Nephron progenitor cell (in vitro differentiated cells): ENCODE measurements around the gene PNPLA1.

Experiments
- DNase-seq: peaks from one replicate; pipeline ENCODE4 v3.0.0; 2021
- H3K27ac Mint-ChIP-seq: 2 replicates; pipeline ENCODE4 v1.8.0; 2021; ENCODE audit warnings: mild to moderate bottlenecking, moderate library complexity, mixed read lengths
- H3K27me3 Mint-ChIP-seq: 2 replicates; pipeline ENCODE4 v1.8.0; 2021; ENCODE audit warnings: mild to moderate bottlenecking, low read depth, mixed read lengths; ENCODE audit not compliant: poor library complexity
- H3K36me3 Mint-ChIP-seq: 2 replicates; pipeline ENCODE4 v1.8.0; 2021; ENCODE audit warnings: low read depth, mixed read lengths
- H3K4me1 Mint-ChIP-seq: 2 replicates; pipeline ENCODE4 v1.8.0; 2021; ENCODE audit warnings: mixed read lengths
- H3K4me3 Mint-ChIP-seq: 2 replicates; pipeline ENCODE4 v1.8.0; 2021; ENCODE audit warnings: mild to moderate bottlenecking, moderate library complexity, mixed read lengths
- H3K9me3 Mint-ChIP-seq: 2 replicates; pipeline ENCODE4 v1.8.0; 2021; ENCODE audit warnings: mild to moderate bottlenecking, moderate library complexity, mixed read lengths
- TF ChIP-seq, protein P1 (sequence below): fragments of 200-600 bp; sonication (generic); IDR thresholded peaks from 2 replicates; pipeline ENCODE4 v1.5.0; 2021; ENCODE audit warnings: antibody characterized with exemption

PNPLA1 gene

DNA sequence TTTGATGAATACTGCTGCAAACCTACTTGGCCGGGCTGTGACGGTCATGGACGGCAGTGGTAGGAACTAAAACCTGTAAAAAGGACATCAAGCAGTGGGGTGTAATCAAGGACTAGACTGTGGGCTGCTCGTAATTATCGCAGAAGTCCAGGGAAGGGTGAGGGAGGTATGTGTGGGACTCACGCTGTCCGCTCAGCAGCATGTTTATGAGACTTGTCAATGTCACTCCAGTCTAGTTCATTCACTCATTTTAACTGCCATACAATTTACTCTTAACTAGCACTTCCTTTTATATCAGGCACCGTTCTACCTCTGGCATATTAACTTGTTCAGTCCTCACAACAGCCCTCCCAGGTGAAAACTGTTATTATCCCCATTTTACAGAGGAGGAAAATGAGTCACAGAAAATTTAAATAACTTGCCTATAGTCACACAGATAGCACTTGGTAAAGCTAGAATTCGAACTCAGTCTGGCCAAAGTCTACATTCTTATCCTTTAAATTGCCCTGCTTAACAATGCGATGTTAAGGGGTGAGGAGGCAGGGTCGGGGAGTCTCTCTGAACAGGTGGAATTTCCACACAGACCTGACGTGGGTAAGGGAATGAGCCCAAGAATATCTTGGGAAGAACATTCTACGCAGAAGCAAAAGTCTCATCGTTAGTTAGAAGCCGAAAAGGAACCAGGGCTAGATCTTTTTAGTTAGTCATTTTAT is 4.1 kb downstream of the PNPLA1 start:
- Mint-ChIP-seq H3K27ac (no peak overlapping the region), H3K27me3 (peaks cover 38% of the 10 kb centered on the region), H3K4me1 (peaks cover 7% of the 10 kb centered on the region), H3K4me3 (no peak overlapping the region), H3K9me3 (no peaks in the 10 kb centered on the region), H3K36me3 (no peaks in the 10 kb centered on the region)
- TF ChIP-seq, protein P1, sequence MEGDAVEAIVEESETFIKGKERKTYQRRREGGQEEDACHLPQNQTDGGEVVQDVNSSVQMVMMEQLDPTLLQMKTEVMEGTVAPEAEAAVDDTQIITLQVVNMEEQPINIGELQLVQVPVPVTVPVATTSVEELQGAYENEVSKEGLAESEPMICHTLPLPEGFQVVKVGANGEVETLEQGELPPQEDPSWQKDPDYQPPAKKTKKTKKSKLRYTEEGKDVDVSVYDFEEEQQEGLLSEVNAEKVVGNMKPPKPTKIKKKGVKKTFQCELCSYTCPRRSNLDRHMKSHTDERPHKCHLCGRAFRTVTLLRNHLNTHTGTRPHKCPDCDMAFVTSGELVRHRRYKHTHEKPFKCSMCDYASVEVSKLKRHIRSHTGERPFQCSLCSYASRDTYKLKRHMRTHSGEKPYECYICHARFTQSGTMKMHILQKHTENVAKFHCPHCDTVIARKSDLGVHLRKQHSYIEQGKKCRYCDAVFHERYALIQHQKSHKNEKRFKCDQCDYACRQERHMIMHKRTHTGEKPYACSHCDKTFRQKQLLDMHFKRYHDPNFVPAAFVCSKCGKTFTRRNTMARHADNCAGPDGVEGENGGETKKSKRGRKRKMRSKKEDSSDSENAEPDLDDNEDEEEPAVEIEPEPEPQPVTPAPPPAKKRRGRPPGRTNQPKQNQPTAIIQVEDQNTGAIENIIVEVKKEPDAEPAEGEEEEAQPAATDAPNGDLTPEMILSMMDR, result no peak
- DNase-seq, result no peak

DNA sequence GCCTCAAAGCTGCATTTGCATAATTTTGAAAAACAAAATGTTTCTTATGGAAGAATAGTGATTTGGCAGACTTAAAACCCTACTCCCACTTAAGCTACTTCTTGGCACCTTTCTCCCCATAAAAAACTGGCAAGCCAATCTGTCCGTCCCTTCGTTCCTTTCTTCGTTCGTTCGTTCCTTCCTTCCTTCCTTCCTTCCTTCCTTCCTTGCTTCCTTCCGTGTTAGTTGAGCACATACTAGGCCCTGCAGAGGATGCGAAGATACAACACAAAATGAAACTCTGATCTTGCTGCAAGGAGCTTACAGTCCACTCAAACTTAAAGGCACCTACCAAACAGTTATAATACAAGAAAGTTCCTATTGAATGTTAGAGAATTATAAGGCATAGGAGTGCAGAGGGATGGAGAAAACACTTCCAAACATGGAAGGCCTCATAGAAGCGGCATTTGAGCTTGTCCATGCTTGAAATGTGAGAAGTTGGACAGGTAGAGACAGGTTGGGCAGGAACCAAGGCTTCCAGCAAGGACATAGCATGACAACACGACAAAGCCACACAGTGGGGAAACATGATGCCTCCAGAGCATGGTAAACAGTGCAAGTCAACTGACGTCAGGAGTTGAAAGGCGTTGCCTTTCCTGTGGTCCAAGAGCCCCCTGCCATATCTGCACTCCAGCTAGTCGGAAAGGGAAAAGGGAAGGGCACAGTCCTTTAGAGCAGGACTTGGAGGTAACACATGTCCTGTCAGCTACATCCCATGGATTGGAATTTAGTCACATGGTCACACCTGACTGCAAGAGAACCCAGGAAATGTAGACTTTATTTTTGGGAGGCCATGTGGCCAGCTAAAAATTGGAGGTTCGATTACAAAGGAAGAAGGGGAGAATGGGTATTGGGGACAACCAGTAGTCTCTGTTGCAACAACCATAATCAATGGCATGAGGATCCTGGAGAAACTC is 7.0 kb downstream of the PNPLA1 start:
- DNase-seq, result no peak
- Mint-ChIP-seq H3K27me3 (peaks cover 46% of the 10 kb centered on the region), H3K4me3 (no peak overlapping the region), H3K9me3 (no peaks in the 10 kb centered on the region), H3K27ac (no peak overlapping the region), H3K36me3 (no peaks in the 10 kb centered on the region), H3K4me1 (no peaks in the 10 kb centered on the region)
- TF ChIP-seq, protein P1, result no peak

DNA sequence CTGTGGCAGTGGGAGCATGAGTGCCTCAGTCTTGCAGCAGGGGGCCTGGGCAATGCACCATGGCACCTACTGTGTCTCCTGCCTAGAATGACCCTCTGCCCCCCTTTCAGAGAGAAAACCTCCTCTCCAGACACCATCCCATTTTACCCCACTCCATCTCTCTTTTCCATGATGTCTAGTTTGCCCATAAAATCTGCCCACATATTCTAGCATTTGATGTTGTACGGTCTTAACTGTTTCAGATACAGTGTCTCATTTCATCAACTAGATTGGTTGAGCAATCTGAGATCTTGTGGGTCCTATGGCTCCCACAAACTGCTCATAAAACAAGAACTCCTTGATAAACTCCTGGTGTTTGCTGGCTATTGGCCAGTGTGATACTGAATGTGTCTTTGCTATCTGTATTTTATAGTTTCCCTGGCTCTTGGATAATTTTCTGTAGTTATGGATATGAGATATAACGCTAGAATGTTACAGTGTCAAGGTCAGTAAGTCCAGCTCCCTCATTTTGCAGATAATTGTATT is 8.1 kb downstream of the PNPLA1 start:
- no peaks in the 10 kb centered on the region for H3K36me3 Mint-ChIP-seq
- TF ChIP-seq, protein P1, result no peak
- H3K27me3 Mint-ChIP-seq, result peaks cover 56% of the 10 kb centered on the region
- no peak for DNase-seq
- no peak overlapping the region for H3K27ac Mint-ChIP-seq
- H3K9me3 Mint-ChIP-seq, result no peaks in the 10 kb centered on the region
- no peak overlapping the region for H3K4me3 Mint-ChIP-seq
- no peaks in the 10 kb centered on the region for H3K4me1 Mint-ChIP-seq

DNA sequence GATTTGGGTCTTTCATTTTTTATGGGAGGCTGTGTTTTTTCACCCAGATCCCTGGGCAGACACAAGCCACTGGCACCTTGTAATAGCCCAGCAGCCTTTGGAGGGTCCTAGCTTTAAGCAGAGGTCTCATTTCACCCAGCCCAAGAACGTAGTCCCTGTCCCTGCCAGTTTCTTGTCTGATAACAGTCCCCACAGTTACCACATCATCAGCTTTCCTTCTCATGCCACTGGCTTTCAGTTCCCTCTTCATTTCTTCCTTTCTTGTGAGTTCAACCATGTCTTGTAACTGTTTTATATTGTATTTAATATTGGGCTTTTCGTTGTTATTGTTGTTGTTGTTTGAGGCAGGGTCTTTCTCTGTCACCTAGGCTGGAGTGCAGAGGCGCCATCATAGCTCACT is 10.6 kb downstream of the PNPLA1 start:
- no peak overlapping the region for H3K4me3 Mint-ChIP-seq
- peaks cover 68% of the 10 kb centered on the region for H3K27me3 Mint-ChIP-seq

DNA sequence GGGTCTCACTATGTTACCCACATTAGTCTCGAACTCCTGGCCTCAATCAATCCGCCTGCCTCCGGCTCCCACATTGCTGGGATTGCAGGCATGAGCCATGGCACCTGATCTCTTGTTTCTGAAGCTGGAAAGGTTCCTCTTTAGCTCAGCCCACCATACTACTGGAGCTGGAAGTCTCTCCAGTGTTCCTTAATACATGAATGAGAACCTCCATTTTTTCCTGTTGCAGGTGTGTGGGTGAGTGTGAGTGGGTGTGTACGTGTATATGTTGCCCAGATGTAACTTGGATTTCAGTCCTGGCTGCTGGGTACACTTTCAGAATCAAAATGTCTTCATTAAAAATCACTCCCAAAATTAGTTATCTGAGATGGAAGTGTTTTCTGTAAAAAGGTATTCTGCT is 11.1 kb downstream of the PNPLA1 start:
- TF ChIP-seq, protein P1, result no peak
- Mint-ChIP-seq H3K4me1 (no peaks in the 10 kb centered on the region), H3K36me3 (no peaks in the 10 kb centered on the region), H3K4me3 (no peak overlapping the region), H3K9me3 (no peaks in the 10 kb centered on the region), H3K27me3 (peaks cover 68% of the 10 kb centered on the region), H3K27ac (no peak overlapping the region)
- no peak for DNase-seq

More for the DNA sequence above, 10.6 kb downstream of the PNPLA1 start:
- Mint-ChIP-seq H3K9me3 (no peaks in the 10 kb centered on the region), H3K27ac (no peak overlapping the region), H3K4me1 (no peaks in the 10 kb centered on the region), H3K36me3 (no peaks in the 10 kb centered on the region)
- no peak for DNase-seq
- TF ChIP-seq, protein P1, result no peak
